Mesodermal cell (in vitro differentiated cells): ENCODE results near the gene MINDY2. TPM values are rescaled to one million over a fixed set of nuclear protein-coding genes. Genes with fewer than 3 reads are reported as not detected.
A peak's percentile ranks its signal among the peaks of the same experiment; 100 is the strongest.

Source experiments
- H3K27ac ChIP-seq: 2 replicates; pipeline ENCODE4 v1.7.0; 2013; ENCODE audit warnings: mild to moderate bottlenecking, low read depth, low read length, moderate library complexity; ENCODE audit not compliant: severe bottlenecking
- H3K36me3 ChIP-seq: 2 replicates; pipeline ENCODE4 v1.7.1; 2013; ENCODE audit warnings: mild to moderate bottlenecking, low read length, moderate library complexity; ENCODE audit not compliant: control insufficient read depth, insufficient read depth
- H3K4me1 ChIP-seq: one replicate; pipeline ENCODE4 v1.7.1; 2013; ENCODE audit warnings: mild to moderate bottlenecking, low read length; ENCODE audit not compliant: insufficient read depth, control insufficient read depth, poor library complexity, severe bottlenecking
- H3K4me3 ChIP-seq: 2 replicates; pipeline ENCODE4 v1.7.0; 2013; ENCODE audit warnings: low read length, control low read depth, mild to moderate bottlenecking; ENCODE audit not compliant: insufficient read depth, poor library complexity, severe bottlenecking; ENCODE audit errors: extremely low read depth
- H3K9me3 ChIP-seq: 2 replicates; pipeline ENCODE4 v1.7.1; 2013; ENCODE audit warnings: mild to moderate bottlenecking, low read length, moderate library complexity; ENCODE audit not compliant: control insufficient read depth
- WGBS, 2 experiments: methylation state at CpG; one replicate each; pipeline ENCODE4 v1.1.5; 2013; ENCODE audit warnings: missing lambda C conversion rate in 2 of 2; ENCODE audit not compliant: insufficient coverage in 2 of 2; 5-methylcytosine and 5-hydroxymethylcytosine counted together
- polyA plus RNA-seq, 2 experiments: library from polyadenylated mRNA; stranded (reverse); fragments of 50-300 nt; gene quantifications; one replicate each; pipeline ENCODE4 v1.2.3, GENCODE V29; 2013

Gene MINDY2, protein sequence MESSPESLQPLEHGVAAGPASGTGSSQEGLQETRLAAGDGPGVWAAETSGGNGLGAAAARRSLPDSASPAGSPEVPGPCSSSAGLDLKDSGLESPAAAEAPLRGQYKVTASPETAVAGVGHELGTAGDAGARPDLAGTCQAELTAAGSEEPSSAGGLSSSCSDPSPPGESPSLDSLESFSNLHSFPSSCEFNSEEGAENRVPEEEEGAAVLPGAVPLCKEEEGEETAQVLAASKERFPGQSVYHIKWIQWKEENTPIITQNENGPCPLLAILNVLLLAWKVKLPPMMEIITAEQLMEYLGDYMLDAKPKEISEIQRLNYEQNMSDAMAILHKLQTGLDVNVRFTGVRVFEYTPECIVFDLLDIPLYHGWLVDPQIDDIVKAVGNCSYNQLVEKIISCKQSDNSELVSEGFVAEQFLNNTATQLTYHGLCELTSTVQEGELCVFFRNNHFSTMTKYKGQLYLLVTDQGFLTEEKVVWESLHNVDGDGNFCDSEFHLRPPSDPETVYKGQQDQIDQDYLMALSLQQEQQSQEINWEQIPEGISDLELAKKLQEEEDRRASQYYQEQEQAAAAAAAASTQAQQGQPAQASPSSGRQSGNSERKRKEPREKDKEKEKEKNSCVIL
- polyA plus RNA-seq (2013, experiment 1 of 2) = 11.7 TPM
- polyA plus RNA-seq (2013, experiment 2 of 2) = 13.8 TPM

DNA sequence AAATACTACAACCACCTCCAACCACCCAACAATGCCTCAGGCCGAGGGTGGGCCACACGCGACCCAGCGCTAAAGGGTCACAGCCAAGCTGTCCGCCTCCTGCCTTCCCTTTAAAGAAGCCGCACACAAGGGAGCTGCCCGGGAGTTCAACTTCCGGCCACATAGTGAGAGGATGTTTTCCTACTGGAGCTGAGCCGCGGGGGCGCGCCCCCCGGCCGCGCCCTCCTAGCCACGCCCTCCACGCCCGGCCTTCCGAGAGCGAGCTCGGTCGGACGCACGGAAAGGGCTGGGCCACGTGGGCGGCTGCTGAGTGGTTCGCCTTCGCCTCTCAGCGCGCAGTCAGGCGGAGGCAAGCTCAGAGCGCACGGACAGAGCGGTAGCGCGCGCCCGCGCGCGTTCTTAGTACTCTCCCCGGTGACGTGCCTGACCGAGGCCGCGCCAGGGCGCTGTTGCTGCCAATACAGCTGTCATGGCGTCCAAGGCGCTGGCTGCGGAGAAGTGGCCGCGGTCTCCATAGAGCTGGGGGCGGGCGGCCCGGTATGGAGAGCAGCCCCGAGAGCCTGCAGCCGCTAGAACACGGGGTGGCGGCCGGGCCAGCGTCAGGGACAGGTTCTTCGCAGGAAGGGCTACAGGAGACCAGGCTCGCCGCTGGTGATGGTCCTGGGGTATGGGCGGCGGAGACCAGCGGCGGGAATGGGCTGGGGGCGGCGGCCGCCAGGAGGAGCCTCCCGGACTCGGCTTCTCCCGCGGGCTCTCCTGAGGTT is at the start of gene MINDY2:
MINDY2 (plus strand) TSS at position 446 of the 764 bp plus-strand sequence; CDS start at position 540, 94 bp downstream.
- peak within 1 kb of the TSS; percentile 93 for H3K4me3 ChIP-seq
- peaks cover 10% of the 10 kb centered on the region for H3K4me1 ChIP-seq
- WGBS, 2 experiments = 0% methylated on average over 67 to 72 of the region's 75 CpGs
- H3K9me3 ChIP-seq = no peaks in the 10 kb centered on the region
- H3K36me3 ChIP-seq = no peaks in the 10 kb centered on the region
- peak within 1 kb of the TSS; percentile 88 for H3K27ac ChIP-seq

DNA sequence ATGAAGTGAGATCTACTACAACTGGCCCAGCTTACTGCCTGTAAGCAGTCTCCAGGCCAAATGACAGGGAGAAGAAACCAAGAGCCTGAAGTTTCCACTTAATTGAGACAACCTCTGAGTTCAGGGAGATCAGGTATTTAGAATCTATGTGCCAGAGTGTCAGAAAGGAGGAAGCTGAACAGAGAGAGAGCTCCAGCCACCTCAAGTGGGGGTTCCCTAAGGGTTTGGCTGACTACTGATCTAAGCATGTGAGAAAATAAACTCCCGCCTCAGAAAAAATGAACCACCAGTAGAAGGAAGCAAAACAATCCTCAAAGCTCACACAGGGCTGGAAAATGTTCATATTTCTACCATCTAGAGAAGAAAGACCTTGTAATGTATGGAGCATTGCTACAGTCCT is 46.6 kb upstream of the MINDY2 start:
- H3K4me1 ChIP-seq = no peaks in the 10 kb centered on the region
- peak overlapping the region; percentile 47 for H3K27ac ChIP-seq
- H3K9me3 ChIP-seq = no peaks in the 10 kb centered on the region
- H3K36me3 ChIP-seq = peaks cover 15% of the 10 kb centered on the region
- no peak overlapping the region for H3K4me3 ChIP-seq
- no CpG with 5 or more reads among the region's 1 CpG for WGBS, 2 experiments

DNA sequence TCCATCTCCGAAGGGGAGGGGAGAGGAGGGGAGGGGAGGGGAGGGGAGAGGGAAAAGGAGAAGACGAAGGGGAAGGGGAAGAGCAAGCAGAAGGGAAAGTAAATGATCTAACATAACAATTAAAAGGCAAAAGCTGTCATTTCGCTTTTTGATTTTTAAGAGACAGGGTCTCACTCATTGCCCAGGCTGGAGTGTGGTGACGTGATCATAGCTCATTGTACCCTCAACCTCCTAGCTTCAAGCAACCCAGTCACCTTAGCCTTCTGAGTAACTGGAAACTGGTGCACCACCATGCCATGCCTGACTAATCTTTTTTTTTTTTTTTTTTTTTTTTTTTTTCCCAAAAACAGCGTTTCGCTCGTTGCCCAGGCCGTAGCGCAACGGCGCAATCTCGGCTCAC is 44.2 kb upstream of the MINDY2 start:
- Histone ChIP-seq H3K9me3 (no peaks in the 10 kb centered on the region), H3K4me3 (no peak overlapping the region), H3K27ac (no peak overlapping the region), H3K4me1 (peaks cover 12% of the 10 kb centered on the region), H3K36me3 (peaks cover 26% of the 10 kb centered on the region)
- WGBS, 2 experiments = 92 to 99% methylated on average over 2 to 9 of the region's 12 CpGs

DNA sequence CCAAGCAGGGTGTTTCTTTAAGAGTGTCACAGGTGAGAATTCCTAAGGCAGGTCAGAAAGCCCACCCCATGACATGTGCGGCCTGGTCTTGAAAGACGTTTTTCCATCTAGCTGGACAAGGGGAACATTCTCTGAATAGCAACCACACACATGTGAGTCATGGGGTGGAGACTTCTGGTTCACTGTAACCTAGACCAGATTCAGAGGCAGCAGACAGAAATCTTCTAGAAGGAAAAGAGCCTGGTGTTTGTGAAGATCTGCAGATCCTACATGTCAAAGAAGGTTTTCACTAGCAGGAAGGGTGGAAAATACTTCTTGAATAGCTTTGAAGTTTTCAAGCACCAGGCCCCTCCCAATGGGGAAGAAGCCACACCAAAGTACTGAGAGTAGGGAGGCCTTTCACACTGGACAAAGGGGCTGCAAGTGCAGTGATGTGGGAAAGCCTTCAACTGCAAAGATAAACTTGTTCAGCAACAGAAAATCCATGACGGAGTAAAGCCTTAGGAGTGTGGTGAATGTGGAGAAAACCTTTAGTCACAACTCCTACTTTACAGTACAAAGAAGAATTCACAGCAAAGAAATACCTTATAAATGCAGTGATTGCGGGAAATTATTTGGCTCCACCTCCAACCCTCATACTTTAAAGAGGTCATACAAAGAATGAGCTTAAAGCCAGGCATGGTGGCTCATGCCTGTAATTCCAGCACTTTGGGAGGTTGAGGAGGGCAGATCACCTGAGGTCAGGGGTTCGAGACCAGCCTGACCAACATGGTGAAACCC is 39.2 kb upstream of the MINDY2 start:
- H3K4me1 ChIP-seq = peaks cover 22% of the 10 kb centered on the region
- H3K9me3 ChIP-seq = no peaks in the 10 kb centered on the region
- peaks cover 21% of the 10 kb centered on the region for H3K36me3 ChIP-seq
- H3K4me3 ChIP-seq = no peak overlapping the region
- 82 to 95% methylated on average over 2 to 3 of the region's 5 CpGs for WGBS, 2 experiments
- peak overlapping the region; percentile 94 for H3K27ac ChIP-seq

DNA sequence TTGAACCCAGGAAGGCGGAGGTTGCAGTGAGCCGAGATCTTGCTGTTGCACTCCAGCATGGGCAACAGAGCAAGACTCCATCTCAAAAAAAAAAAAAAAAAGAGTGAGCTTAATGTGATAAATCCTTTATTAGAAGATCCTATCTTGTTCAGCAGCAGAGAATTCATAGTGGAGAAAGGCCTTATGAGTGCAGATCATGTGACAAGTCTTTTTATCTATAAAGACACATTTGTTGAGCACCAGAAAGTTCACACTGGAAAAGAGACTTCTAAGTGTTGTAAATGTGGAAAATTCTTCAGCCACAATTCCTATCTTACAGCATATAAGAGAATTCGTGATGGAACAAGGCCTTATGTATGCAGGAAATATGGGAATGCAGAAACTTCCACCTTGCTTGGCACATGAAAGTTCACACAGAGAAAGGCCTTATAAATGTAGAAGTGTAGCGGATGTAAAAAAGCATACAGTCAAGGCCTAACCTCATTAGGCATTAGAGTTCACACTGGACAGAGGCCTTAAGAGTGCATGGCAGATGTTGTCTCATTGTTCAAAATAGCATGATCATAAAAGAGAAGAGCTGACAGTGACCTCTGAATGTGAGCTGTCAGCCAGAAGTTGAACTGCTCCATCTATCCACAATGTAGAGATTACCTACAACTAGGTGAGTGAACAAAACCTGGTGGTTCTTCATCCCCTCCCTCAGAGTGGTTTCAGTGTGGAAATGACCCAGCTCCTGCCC is 38.3 kb upstream of the MINDY2 start:
- Histone ChIP-seq H3K36me3 (peaks cover 21% of the 10 kb centered on the region), H3K4me3 (no peak overlapping the region), H3K27ac (peak overlapping the region; percentile 94), H3K9me3 (no peaks in the 10 kb centered on the region), H3K4me1 (peaks cover 28% of the 10 kb centered on the region)
- WGBS, 2 experiments = 92 to 100% methylated on average over 2 of the region's 4 CpGs

DNA sequence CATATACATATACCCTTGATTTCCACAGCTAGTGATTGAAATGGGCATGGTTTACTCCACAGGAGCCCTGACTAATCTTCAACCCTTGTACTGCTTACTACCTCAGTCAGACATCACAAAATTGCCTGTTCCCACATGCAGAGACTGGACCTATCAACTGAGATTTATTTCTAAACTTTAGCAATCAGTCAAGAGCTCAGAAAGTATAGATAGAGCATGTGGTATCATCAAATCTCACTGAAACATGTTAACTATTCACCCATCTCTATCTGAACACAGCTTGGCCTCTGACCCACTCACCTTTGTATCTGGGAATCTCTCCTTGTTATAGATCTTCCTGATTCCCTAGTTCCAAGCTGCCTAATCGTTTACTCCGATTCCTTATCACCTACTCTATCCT is 36.2 kb upstream of the MINDY2 start:
- Histone ChIP-seq H3K27ac (no peak overlapping the region), H3K4me3 (no peak overlapping the region), H3K9me3 (no peaks in the 10 kb centered on the region), H3K36me3 (peaks cover 11% of the 10 kb centered on the region), H3K4me1 (peaks cover 31% of the 10 kb centered on the region)
- WGBS, 2 experiments = 83 to 84% methylated on average over 2 of the region's 2 CpGs

DNA sequence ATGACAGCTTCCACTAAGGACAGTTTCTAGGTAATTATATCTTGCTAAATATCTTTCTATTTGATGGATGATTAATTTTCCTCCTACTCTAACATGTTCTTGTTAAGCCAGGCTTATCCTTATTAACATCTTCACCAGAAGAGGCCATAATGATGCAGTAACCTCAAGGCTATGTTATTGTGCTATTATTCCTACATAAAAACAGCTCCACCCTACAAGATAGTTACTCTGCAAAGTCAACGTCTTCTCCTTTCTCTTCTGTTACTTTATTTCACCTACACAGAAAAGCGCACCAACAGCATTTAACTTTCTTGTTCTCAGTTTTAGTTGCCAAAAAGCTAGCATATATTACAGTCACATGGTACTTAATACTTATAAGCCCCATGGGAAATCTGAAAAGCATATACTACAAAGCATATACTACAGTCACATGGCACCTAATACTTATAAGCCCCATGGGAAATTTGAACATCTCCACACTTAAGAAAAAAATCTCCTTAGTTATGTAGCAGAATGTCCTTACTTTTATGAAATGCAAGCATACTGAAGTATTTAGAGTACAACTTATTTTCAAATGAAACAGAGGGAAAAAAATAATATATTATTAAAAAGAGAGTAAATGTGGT is 35.0 kb upstream of the MINDY2 start:
- H3K4me1 ChIP-seq = peaks cover 25% of the 10 kb centered on the region
- H3K9me3 ChIP-seq = no peaks in the 10 kb centered on the region
- 90 to 95% methylated on average over 2 of the region's 2 CpGs for WGBS, 2 experiments
- H3K27ac ChIP-seq = no peak overlapping the region
- no peak overlapping the region for H3K4me3 ChIP-seq
- peaks cover 5% of the 10 kb centered on the region for H3K36me3 ChIP-seq

DNA sequence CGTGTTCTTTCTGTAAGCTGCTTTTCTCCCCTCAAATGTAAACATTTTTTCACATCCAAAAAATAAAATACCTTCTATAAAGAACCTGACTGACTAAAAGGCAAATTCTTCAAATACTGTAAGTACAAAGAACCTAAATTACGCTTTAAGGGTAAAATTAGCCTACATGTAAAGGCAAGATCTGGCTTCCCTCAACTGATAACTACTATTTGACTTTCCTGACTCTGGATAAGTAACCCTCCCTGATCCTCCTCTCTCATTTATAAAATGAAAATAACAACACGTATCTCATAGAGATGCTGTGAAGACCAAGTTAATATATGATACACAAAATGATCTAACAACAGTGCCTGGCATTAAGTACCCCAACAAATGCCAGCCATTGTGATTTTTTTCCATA is 33.8 kb upstream of the MINDY2 start:
- H3K9me3 ChIP-seq = no peaks in the 10 kb centered on the region
- no peak overlapping the region for H3K4me3 ChIP-seq
- no peaks in the 10 kb centered on the region for H3K36me3 ChIP-seq
- no peak overlapping the region for H3K27ac ChIP-seq
- H3K4me1 ChIP-seq = peaks cover 29% of the 10 kb centered on the region
- 100% methylated on average over 1 of the region's 3 CpGs; no CpG with 5 or more reads in 1 of the 2 experiments for WGBS, 2 experiments

DNA sequence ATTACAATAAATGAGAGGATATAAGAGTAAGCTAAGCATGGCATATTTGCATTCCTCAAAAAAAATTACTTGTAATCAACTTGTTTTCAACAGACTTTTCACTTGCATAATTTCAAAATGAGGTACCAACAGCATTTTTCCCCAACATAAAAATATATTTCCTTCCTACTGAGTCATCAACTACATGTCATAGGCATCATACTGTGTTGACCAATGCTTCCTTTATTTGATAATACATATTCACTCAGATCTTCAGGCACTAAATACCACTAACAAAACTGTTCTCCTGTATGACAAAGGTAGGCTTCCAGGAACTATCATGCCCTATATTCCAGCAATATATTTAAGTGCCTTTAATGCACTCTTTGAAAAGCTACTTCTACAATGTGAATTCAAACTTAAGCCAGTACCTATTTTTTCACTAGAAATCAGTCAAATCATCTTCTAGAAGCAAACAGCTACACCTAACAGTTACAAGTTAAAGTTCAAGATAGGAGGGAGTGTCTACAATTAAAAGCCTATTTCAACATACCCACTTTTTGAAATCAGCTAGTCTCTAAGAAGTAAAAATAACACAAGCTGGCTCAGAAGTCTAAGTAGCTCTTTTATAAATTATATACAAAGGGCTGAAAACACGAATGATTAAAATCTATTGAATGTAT is 32.9 kb upstream of the MINDY2 start:
- no peaks in the 10 kb centered on the region for H3K36me3 ChIP-seq
- H3K4me1 ChIP-seq = peaks cover 30% of the 10 kb centered on the region
- no peak overlapping the region for H3K27ac ChIP-seq
- H3K9me3 ChIP-seq = no peaks in the 10 kb centered on the region
- no CpG with 5 or more reads among the region's 1 CpG for WGBS, 2 experiments
- H3K4me3 ChIP-seq = no peak overlapping the region
